ENCODE results near the gene RPL9. TPM values are rescaled to one million over a fixed set of nuclear protein-coding genes. Genes with fewer than 3 reads are reported as not detected.

RPL9 gene
- total and polyA plus RNA-seq, 4 donors, result 706 to 2,385 (median 1,263) TPM

- Histone ChIP-seq H3K4me3 (ENCODE audit: low read depth, low read length) (no peak overlapping the region), H3K4me1 (ENCODE audit: control insufficient read depth, insufficient read depth, low read length) (peaks cover 5% of the 10 kb centered on the region), H3K27me3 (ENCODE audit: control insufficient read depth, insufficient read depth, low read length) (no peaks in the 10 kb centered on the region), H3K36me3 (ENCODE audit: control insufficient read depth, insufficient read depth, low read length) (peaks cover 34% of the 10 kb centered on the region), H3K27ac (ENCODE audit: low read depth, low read length) (no peak overlapping the region), H3K9me3 (ENCODE audit: control insufficient read depth, insufficient read depth, low read length) (no peaks in the 10 kb centered on the region)
- WGBS (ENCODE audit: insufficient coverage), result 93% methylated on average over 4 of the region's 6 CpGs
- no peak for DNase-seq (ENCODE audit: low read depth in 4 of 6, low spot score in 6 of 6)
These were observed 6.4 kb downstream of the RPL9 start for GRCh38 chr4:39452153-39452859.

- WGBS (ENCODE audit: insufficient coverage), result 93% methylated on average over 3 of the region's 6 CpGs
- peaks cover 2% of the 10 kb centered on the region for H3K27me3 ChIP-seq (ENCODE audit: control insufficient read depth, insufficient read depth, low read length)
- H3K9me3 ChIP-seq (ENCODE audit: control insufficient read depth, insufficient read depth, low read length), result no peaks in the 10 kb centered on the region
These were observed 7.2 kb downstream of the RPL9 start for GRCh38 chr4:39451423-39452023.

GRCh38 chr4:39450618-39451017 is 8.1 kb downstream of the RPL9 start:
- no peak overlapping the region for H3K27ac ChIP-seq (ENCODE audit: low read depth, low read length)
- H3K27me3 ChIP-seq (ENCODE audit: control insufficient read depth, insufficient read depth, low read length), result peaks cover 2% of the 10 kb centered on the region
- no peak for DNase-seq (ENCODE audit: low read depth in 4 of 6, low spot score in 6 of 6)
- 55% methylated on average over 1 of the region's 2 CpGs for WGBS (ENCODE audit: insufficient coverage)
- no peaks in the 10 kb centered on the region for H3K9me3 ChIP-seq (ENCODE audit: control insufficient read depth, insufficient read depth, low read length)
- H3K36me3 ChIP-seq (ENCODE audit: control insufficient read depth, insufficient read depth, low read length), result peaks cover 29% of the 10 kb centered on the region
- no peak overlapping the region for H3K4me3 ChIP-seq (ENCODE audit: low read depth, low read length)
- peaks cover 12% of the 10 kb centered on the region for H3K4me1 ChIP-seq (ENCODE audit: control insufficient read depth, insufficient read depth, low read length)

More at GRCh38 chr4:39451423-39452023, 7.2 kb downstream of the RPL9 start:
- Histone ChIP-seq H3K27ac (ENCODE audit: low read depth, low read length) (no peak overlapping the region), H3K36me3 (ENCODE audit: control insufficient read depth, insufficient read depth, low read length) (peaks cover 29% of the 10 kb centered on the region), H3K4me1 (ENCODE audit: control insufficient read depth, insufficient read depth, low read length) (peaks cover 9% of the 10 kb centered on the region), H3K4me3 (ENCODE audit: low read depth, low read length) (no peak overlapping the region)
- no peak for DNase-seq (ENCODE audit: low read depth in 4 of 6, low spot score in 6 of 6)

DNA sequence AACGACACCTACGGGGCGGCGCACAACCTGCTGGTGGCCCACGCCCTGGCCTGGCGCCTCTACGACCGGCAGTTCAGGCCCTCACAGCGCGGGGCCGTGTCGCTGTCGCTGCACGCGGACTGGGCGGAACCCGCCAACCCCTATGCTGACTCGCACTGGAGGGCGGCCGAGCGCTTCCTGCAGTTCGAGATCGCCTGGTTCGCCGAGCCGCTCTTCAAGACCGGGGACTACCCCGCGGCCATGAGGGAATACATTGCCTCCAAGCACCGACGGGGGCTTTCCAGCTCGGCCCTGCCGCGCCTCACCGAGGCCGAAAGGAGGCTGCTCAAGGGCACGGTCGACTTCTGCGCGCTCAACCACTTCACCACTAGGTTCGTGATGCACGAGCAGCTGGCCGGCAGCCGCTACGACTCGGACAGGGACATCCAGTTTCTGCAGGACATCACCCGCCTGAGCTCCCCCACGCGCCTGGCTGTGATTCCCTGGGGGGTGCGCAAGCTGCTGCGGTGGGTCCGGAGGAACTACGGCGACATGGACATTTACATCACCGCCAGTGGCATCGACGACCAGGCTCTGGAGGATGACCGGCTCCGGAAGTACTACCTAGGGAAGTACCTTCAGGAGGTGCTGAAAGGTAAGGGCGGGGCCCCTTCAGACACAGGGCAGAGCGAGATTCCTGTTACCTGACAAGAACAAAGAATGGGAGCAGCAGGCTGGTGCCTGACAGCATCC is 11.7 kb downstream of the RPL9 start:
- H3K9me3 ChIP-seq (ENCODE audit: control insufficient read depth, insufficient read depth, low read length), result no peaks in the 10 kb centered on the region
- H3K27me3 ChIP-seq (ENCODE audit: control insufficient read depth, insufficient read depth, low read length), result peaks cover 2% of the 10 kb centered on the region
- H3K36me3 ChIP-seq (ENCODE audit: control insufficient read depth, insufficient read depth, low read length), result peaks cover 13% of the 10 kb centered on the region
- WGBS (ENCODE audit: insufficient coverage), result 6% methylated on average over 61 of the region's 61 CpGs
- DNase-seq (ENCODE audit: low read depth in 4 of 6, low spot score in 6 of 6), result peak in 2 of 6 donors; percentile 56 to 64
- peaks cover 12% of the 10 kb centered on the region for H3K4me1 ChIP-seq (ENCODE audit: control insufficient read depth, insufficient read depth, low read length)
- H3K27ac ChIP-seq (ENCODE audit: low read depth, low read length), result no peak overlapping the region
- H3K4me3 ChIP-seq (ENCODE audit: low read depth, low read length), result peak overlapping the region; percentile 28

DNA sequence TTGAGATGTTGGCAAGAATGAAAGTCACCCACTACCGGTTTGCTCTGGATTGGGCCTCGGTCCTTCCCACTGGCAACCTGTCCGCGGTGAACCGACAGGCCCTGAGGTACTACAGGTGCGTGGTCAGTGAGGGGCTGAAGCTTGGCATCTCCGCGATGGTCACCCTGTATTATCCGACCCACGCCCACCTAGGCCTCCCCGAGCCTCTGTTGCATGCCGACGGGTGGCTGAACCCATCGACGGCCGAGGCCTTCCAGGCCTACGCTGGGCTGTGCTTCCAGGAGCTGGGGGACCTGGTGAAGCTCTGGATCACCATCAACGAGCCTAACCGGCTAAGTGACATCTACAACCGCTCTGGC is 12.3 kb downstream of the RPL9 start:
- H3K9me3 ChIP-seq (ENCODE audit: control insufficient read depth, insufficient read depth, low read length), result no peaks in the 10 kb centered on the region
- H3K27me3 ChIP-seq (ENCODE audit: control insufficient read depth, insufficient read depth, low read length), result peaks cover 2% of the 10 kb centered on the region
- 81% methylated on average over 20 of the region's 20 CpGs for WGBS (ENCODE audit: insufficient coverage)
- H3K4me3 ChIP-seq (ENCODE audit: low read depth, low read length), result peak overlapping the region; percentile 28
- DNase-seq (ENCODE audit: low read depth in 4 of 6, low spot score in 6 of 6), result no peak
- no peak overlapping the region for H3K27ac ChIP-seq (ENCODE audit: low read depth, low read length)
- peaks cover 12% of the 10 kb centered on the region for H3K4me1 ChIP-seq (ENCODE audit: control insufficient read depth, insufficient read depth, low read length)
- H3K36me3 ChIP-seq (ENCODE audit: control insufficient read depth, insufficient read depth, low read length), result peaks cover 9% of the 10 kb centered on the region

DNA sequence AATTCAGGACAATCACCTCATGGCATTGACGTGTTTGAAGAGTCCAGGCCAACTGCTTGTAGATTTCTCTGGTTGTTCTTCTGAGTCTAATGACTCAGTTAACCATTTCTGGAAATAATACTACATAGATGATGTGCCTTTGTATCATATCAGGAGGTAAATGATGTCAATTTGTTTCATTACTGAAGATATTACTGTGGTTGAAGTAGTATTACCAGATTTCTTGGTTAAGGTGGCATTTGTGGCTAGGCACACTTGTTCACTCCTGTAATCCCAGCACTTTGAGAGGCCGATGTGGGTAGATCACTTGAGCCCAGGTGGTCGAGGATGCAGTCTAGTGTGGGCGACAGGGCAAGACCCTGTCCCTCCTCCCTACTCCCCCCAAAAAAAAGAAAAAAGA is 15.7 kb downstream of the RPL9 start:
- no peak for DNase-seq (ENCODE audit: low read depth in 4 of 6, low spot score in 6 of 6)
- Histone ChIP-seq H3K4me1 (ENCODE audit: control insufficient read depth, insufficient read depth, low read length) (peaks cover 12% of the 10 kb centered on the region), H3K9me3 (ENCODE audit: control insufficient read depth, insufficient read depth, low read length) (no peaks in the 10 kb centered on the region), H3K36me3 (ENCODE audit: control insufficient read depth, insufficient read depth, low read length) (peaks cover 4% of the 10 kb centered on the region), H3K4me3 (ENCODE audit: low read depth, low read length) (no peak overlapping the region), H3K27me3 (ENCODE audit: control insufficient read depth, insufficient read depth, low read length) (peaks cover 2% of the 10 kb centered on the region), H3K27ac (ENCODE audit: low read depth, low read length) (no peak overlapping the region)
- WGBS (ENCODE audit: insufficient coverage), result no CpG with 5 or more reads among the region's 4 CpGs

GRCh38 chr4:39441593-39441992 is 17.1 kb downstream of the RPL9 start:
- Histone ChIP-seq H3K4me3 (ENCODE audit: low read depth, low read length) (no peak overlapping the region), H3K27me3 (ENCODE audit: control insufficient read depth, insufficient read depth, low read length) (no peaks in the 10 kb centered on the region), H3K4me1 (ENCODE audit: control insufficient read depth, insufficient read depth, low read length) (peaks cover 3% of the 10 kb centered on the region), H3K9me3 (ENCODE audit: control insufficient read depth, insufficient read depth, low read length) (no peaks in the 10 kb centered on the region), H3K36me3 (ENCODE audit: control insufficient read depth, insufficient read depth, low read length) (peaks cover 2% of the 10 kb centered on the region), H3K27ac (ENCODE audit: low read depth, low read length) (no peak overlapping the region)
- DNase-seq (ENCODE audit: low read depth in 4 of 6, low spot score in 6 of 6), result no peak
- WGBS (ENCODE audit: insufficient coverage), result no CpG with 5 or more reads among the region's 2 CpGs

- Histone ChIP-seq H3K9me3 (ENCODE audit: control insufficient read depth, insufficient read depth, low read length) (no peaks in the 10 kb centered on the region), H3K4me3 (ENCODE audit: low read depth, low read length) (no peak overlapping the region), H3K36me3 (ENCODE audit: control insufficient read depth, insufficient read depth, low read length) (no peaks in the 10 kb centered on the region), H3K4me1 (ENCODE audit: control insufficient read depth, insufficient read depth, low read length) (no peaks in the 10 kb centered on the region), H3K27ac (ENCODE audit: low read depth, low read length) (no peak overlapping the region), H3K27me3 (ENCODE audit: control insufficient read depth, insufficient read depth, low read length) (no peaks in the 10 kb centered on the region)
- no peak for DNase-seq (ENCODE audit: low read depth in 4 of 6, low spot score in 6 of 6)
- WGBS (ENCODE audit: insufficient coverage), result 57% methylated on average over 5 of the region's 7 CpGs
These were observed 22.8 kb downstream of the RPL9 start for GRCh38 chr4:39435659-39436563.

- no peaks in the 10 kb centered on the region for H3K36me3 ChIP-seq (ENCODE audit: control insufficient read depth, insufficient read depth, low read length)
- no peaks in the 10 kb centered on the region for H3K4me1 ChIP-seq (ENCODE audit: control insufficient read depth, insufficient read depth, low read length)
- no peak overlapping the region for H3K4me3 ChIP-seq (ENCODE audit: low read depth, low read length)
- H3K9me3 ChIP-seq (ENCODE audit: control insufficient read depth, insufficient read depth, low read length), result no peaks in the 10 kb centered on the region
- 91% methylated on average over 4 of the region's 11 CpGs for WGBS (ENCODE audit: insufficient coverage)
- H3K27me3 ChIP-seq (ENCODE audit: control insufficient read depth, insufficient read depth, low read length), result no peaks in the 10 kb centered on the region
- no peak overlapping the region for H3K27ac ChIP-seq (ENCODE audit: low read depth, low read length)
- no peak for DNase-seq (ENCODE audit: low read depth in 4 of 6, low spot score in 6 of 6)
These were observed 24.7 kb downstream of the RPL9 start for GRCh38 chr4:39433878-39434492.
